GM19463 (cell line): ENCODE measurements around the gene PTPN6.

ENCODE experiments used
- ATAC-seq: cut with Tn5 transposase; IDR thresholded peaks from one replicate; pipeline ENCODE4 v1.9.1; 2021; ENCODE audit warnings: mild to moderate bottlenecking, moderate library complexity; ENCODE audit not compliant: unreplicated experiment

The PTPN6 gene

DNA sequence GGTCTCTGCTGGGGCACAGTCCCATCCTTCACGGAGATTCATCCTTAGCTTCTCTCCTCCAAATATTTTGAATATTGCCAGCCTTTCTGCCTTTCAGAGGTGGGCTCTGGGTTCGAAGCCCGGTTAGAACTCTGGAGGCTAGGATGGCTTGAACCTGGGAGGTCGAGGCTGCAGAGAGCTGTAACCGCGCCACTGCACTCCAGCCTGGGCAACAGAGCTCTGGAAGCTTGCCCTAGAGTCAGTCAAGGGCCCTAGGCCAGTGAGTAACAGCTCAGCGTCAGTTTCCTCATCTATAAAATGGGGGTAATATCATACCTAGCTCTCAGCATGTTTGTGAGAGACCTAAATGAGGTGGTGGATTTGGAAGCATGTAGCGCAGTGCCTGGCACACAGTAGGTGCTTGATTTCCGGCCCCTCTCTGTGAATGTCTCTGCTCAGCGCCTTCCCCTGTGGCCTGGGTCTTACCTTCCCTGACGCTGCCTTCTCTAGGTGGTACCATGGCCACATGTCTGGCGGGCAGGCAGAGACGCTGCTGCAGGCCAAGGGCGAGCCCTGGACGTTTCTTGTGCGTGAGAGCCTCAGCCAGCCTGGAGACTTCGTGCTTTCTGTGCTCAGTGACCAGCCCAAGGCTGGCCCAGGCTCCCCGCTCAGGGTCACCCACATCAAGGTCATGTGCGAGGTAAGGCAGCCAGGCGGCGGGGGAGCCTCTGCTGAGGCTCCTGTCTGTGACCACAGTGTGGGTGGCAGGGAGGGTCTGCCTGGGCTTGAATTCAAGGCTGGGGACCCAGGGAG, 3.4 kb downstream of the PTPN6 start:
- no peak for ATAC-seq

DNA sequence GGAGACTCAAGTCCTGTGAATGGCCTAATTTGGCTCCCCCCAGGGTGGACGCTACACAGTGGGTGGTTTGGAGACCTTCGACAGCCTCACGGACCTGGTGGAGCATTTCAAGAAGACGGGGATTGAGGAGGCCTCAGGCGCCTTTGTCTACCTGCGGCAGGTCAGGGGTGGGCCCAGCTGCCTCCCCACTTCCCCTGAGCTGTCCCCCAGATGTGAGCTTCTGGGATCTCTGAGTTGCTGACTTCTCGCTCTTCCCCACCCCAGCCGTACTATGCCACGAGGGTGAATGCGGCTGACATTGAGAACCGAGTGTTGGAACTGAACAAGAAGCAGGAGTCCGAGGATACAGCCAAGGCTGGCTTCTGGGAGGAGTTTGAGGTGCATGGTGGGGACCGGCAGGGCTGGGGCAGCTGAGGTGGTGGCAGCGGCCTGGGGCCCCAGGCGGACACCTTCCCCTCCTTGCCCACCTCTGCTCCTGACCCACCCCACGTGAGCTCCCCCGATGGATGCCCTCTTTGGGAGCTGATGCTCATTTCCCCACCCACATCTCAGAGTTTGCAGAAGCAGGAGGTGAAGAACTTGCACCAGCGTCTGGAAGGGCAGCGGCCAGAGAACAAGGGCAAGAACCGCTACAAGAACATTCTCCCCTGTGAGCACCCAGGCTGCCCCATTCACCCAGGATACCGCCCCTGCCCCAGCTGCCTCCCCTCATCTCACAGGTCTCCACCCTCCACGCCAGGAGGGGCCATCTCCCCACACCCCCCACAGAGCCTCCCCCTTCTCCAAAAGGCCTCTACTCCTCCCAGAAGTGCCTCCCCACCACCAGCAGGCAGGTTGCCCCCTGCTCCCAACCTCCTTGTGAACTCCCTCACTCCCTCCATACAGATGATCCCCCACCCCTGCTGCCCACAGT, 4.2 kb downstream of the PTPN6 start:
- ATAC-seq, result no peak

DNA sequence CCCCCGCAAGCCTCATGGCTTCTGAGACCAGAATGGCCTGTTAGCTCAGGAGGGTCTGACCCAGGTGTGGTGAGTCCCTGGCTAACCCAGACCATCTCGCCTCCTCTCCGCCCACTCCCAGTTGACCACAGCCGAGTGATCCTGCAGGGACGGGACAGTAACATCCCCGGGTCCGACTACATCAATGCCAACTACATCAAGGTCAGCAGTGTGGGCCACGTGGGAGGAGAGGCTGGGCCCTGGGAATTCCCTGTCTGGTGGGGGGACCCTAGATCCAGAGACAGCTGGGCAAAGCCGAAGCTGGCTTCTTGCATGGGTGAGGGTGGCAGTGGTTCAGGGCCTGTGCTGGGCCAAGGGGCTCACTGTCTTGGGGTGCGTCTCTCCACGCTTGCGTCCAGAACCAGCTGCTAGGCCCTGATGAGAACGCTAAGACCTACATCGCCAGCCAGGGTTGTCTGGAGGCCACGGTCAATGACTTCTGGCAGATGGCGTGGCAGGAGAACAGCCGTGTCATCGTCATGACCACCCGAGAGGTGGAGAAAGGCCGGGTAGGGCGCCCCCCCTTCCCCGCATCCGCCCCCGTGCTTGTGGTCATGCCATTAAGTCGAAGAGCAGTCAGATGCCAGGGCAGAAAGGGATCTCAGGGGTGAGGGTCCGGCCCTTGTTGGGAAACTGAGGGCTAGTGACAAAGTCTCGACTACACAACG, 5.0 kb downstream of the PTPN6 start:
- ATAC-seq, result no peak

DNA sequence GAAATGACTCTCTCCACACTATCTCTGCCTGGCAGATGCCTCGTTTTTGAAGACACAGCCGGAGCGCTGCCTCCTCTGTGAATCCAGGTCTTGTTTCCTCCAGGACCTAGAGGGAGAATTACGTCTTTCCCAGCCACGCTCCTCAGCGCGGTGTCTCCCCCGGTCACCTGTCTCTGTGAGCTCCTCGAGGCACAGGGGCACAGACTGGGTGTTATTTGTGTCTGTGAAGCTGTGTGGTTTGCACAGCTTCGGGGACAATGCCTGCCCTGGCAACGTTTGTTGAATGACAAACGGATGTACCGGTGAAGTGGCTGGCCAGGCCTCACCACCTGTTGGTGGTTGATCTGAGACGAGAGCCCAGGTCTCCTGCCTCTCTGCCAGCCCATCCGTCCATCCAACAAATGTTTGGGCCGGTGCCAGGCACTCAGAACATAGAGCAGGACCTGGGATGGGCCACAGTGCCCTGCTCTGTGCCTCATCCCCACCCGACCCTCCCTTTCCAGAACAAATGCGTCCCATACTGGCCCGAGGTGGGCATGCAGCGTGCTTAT, 6.1 kb downstream of the PTPN6 start:
- no peak for ATAC-seq

DNA sequence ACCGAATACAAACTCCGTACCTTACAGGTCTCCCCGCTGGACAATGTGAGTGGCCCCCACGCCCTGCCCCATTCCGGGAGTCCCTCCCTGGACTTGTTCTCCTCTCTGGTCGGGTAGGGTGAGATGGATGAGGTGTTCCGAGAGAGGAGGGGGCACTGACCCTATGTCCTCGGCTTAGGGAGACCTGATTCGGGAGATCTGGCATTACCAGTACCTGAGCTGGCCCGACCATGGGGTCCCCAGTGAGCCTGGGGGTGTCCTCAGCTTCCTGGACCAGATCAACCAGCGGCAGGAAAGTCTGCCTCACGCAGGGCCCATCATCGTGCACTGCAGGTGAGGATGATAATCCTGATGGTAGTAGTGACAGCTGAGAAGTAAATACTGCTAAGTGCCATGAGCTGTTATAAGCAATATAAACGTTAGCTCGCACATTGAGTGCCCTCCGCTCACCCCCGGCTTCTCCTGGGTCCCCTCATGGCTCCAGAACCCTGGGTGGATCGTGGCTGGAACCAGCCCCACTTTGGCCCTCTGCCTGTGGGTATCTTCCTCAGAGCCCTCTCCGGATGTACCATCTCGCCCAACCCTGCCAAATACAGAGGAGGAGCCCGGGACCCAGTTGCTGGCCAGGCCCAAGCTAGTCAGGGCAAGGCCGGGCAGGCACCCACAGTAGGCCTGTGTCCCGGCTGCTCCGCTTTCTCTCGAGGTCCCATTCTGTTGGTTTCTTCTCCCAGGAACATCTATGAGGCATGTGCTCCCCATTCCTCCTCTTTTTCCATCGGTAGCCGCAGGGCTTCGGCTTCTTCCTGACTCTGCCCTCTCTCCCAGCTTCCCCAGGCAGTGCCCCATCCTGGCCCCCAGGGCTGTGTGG, 6.8 kb downstream of the PTPN6 start:
- ATAC-seq, result no peak

DNA sequence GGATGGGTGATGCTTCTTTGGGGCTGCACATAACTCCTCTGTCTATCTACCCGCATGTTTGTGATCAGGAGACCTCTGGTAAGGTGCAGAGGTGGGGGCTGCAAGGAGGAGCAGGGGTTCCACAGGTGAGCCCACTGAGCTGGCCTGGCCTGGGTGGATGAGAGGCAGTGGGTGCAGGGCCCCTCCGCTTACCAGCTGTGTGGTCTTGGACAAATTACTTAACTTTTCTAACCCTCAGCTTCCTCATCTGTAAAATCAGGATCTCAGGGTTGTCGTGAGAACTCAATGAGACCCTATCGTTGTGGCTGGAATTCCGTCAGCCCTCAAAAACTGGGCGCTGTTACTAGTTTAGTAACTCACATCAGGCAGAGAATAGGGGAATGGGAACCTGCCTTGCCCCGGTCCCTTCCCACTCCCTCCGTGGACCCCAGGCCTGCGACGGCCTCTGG, 7.5 kb downstream of the PTPN6 start:
- ATAC-seq, result no peak

DNA sequence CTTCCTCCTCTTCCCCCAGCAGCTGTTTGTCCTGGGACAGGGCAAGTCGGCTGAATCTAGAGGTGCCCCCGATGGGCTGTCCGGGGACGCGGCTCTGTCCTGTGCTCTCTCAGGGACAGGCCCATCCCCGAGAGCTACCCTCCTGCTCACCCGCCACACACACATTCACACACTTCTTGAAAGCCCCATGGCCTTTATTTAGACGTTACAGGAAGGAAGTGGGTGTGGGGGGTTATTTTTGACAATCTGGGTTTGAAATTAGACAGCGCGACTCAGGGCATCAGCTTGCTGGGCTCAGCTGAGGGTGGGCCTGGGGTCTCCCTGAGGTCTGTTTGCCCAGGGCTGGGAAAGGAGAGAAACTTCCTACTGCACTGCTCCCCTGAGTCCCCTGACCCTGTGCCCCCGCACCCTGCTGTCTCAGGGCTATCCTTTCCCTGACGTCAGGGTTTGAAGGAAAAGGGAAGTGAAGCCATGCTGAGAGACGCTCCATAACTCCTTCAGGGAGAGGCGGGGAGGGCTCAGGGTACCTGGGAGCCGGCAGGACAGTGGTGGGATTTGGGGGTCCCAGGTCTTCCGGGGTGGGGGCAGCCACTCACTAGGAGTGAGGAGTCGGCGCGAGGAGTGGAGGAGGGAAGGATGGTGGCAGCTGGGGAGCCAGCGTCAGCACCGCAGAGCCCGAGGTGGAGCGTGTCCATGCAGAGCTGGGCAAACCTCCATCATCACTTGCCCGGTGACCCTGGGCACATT, 8.1 kb downstream of the PTPN6 start:
- ATAC-seq, result peak; percentile 43

DNA sequence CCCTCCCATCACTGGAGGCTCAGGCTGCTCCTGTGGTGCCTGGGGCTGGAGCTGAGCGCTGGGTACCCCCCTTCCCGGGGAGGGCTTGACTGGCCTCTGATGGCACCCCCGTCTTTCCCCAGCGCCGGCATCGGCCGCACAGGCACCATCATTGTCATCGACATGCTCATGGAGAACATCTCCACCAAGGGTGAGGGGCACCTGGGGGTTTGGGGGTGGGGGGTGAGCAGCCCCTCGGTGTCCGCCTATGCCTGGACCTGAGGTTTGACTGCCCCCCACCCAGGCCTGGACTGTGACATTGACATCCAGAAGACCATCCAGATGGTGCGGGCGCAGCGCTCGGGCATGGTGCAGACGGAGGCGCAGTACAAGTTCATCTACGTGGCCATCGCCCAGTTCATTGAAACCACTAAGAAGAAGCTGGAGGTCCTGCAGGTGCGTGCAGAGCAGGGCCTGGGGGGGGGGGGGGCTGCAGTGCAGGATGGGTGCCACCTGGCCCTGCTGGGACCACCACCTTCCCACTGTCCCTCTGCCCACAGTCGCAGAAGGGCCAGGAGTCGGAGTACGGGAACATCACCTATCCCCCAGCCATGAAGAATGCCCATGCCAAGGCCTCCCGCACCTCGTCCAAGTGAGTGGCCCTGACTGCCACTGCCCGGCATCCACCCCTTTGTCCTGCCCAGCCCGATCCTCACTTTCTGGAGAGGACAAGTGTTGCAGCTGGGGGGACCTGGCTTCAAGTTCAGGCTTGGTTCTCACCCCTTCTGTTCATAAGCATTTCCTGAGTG, 8.8 kb downstream of the PTPN6 start:
- no peak for ATAC-seq

DNA sequence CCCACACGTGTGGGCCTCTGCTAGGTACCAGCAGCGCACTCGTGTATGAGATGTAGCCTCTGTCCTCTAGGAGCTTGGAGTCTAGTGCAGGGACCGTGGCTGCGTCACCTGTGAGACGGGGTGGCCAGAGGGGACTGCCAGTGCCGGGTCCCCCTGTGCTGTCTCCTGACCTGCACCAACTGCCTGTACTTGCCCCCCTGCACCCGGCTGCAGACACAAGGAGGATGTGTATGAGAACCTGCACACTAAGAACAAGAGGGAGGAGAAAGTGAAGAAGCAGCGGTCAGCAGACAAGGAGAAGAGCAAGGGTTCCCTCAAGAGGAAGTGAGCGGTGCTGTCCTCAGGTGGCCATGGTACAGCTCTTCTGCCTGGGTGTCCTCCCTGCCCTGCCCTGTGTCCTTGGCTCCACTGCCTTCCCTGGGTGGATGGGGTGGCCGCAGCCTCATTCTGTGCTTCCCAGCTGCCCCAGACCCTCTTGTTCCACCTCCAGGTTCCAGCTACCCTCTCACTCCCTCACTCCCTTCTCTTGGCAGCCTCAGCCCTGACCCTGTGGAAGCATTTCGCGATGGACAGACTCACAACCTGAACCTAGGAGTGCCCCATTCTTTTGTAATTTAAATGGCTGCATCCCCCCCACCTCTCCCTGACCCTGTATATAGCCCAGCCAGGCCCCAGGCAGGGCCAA, 9.6 kb downstream of the PTPN6 start:
- ATAC-seq, result no peak

DNA sequence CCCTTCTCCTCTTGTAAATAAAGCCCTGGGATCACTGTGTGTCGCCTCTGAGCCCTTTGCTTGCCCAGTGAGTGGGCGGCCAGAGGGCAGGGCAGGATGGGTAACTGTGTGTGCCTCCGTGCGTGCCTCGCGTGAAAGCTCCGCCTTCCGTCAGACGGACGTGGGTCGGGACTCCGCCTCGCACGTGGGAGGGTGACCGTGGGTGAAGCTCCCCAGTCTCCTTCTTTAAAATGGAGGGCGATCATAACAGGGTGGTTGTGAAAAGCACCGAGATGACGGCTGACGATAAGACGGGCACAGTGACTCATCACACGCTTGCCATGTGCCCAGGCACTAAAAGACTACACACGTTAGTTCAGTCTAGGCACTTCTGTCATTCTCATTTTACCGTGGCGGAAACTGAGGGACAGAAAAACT, 10.1 kb downstream of the PTPN6 start:
- ATAC-seq, result peak; percentile 24

DNA sequence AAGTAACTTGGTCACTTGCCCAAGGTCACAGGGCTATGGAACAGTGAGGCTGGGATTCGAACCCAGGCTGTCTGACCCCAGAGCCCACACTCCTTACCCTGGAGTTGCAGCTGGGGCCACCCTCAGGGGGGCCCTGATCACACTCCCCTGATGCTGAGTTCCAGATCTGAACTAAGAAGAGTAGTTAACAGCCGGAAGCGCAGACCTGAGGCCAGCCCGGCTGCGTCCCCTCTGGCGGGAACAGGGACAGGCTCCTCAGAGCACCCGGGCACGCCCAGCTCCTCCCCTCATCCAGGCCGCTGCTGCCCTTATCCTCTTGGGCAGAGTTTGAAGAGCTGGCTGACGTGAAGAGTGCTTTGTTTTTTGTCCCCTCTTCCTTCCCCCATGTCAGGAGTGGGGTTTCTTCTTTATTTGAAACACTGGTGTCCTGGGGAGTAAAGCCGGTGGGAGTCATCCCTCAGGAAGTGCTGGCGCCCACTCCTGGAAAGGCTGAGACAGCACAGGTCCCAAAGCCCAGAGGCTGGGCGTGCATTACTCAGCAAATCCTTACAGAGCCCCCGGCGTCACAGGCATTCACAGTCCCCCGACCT, 10.6 kb downstream of the PTPN6 start:
- peak; percentile 31 for ATAC-seq

DNA sequence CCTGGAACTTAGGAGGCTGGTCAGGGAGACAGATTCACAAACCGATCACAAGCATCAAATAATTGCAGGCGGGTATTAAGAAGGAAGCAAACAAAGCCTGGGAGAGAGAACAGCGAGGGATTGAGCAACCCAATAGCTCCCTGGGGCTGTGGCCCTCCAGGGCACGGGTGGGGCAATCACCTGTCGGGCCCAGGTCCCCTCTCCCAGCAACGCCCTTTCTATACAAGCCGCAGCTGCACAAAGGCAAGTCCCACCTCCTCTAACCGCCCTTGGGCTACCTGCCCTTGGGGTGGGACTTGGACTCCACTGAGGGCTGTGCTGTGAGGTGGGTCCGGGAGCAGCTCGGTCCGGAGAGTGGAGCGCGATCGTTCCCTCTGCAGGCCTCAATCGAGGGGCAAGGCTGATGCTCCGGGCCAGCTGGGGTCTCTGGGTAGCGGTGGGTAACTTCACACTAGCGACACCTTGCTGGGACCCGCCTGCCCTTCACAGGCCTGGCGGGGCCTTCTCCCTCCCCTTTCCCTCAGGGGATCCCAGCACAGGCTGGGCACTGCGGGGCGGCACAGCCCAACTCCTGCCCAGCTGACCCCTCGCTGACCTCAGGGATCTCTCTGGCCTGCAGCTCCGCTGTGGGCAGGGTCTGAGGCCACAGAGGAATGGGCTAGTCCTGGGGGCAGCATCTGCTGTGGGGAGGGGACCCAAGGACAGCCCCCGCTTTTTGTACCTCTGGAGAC, 11.3 kb downstream of the PTPN6 start:
- ATAC-seq, result no peak

DNA sequence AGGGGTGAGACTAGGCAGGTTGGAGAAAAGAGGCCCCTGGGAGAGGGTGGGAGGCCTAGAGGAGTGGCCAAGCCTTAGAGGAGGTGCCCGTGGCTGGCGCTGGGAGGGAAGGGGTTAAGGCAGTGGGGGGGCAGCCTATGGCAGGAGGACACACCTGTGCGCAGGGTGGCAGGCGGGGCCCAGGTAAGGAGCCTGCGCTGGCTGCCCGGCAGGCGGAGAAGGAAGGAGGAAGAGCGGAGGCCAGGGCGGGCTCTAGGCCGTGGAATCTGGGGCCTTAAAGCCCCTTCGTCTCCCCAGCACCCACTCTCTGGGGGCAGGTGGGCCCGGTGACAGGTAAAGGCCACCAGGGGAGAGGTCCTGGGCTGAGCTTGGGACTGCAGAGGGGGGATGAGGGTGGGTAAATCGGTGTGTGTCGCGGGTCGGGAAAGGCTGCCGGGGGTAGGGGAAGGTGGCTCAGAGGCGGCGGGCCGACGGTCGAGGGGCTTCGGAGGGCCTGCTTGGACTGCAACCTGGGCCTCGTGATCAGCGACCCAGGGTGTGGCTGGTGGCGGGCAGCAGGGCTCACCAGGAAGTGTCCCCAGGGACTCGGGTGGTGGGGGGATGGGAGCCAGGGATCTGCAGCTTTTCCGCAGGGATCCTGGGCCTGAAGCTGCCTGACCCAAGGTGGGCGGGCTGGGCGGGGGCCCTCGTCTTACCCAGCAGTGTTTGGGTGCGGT, 12.0 kb downstream of the PTPN6 start:
- ATAC-seq, result no peak

DNA sequence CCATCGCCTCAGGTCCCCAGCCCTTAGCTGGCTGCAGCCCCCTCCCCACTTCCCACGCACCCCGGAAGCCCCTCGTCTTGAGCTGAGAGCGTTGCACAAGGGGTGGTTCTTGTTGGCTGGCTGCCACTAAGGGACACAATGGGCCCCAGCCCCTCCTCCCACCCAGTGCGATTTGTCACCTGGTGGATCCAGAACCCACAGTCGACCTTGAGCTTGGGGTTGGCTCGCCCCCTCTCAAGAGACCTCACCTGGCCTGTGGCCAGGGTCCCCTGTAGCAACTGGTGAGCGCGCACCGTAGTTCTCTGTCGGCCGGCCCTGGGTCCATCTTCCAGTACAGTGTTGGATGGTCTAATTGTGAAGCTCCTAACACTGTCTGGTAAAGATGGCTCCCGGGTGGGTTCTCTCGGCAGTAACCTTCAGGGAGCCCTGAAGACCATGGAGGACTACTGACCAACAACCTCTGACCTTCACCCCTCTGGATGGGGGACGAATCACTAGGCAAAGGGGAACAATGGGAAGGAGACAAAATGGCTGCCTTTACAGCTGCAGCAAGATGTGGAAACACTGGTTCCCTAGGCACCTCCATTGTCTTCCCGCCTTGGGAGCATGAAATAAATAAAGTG, 12.7 kb downstream of the PTPN6 start:
- ATAC-seq, result no peak

DNA sequence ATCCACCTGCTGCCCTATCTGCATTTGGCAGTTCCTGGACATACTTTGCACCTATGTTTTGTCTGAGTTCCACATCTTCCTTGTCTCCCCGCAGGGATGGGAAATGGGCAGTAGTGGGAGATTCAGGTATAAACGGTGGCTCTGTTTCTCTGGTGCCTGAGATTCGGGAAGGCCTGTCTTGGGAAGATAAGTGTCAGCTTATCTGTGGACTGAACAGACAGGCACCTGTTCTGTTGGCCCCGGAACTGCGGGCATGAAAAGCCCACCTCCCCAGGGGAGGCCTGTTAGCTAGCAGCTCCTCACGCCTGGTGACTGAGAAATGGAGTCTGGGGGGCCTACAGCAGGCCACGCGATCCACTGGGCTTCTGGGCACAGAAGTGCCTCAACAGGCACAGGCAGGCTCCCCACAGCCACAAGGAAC, 13.5 kb downstream of the PTPN6 start:
- ATAC-seq, result no peak
